GM19468 (cell line): ENCODE data around the gene ADAMTSL3.
"Not testable (repeated sequence)": the region's sequence is repeated elsewhere in the genome, so short reads cannot be mapped to it uniquely, and the experiment has no call there.

ENCODE experiments used
- ATAC-seq: cut with Tn5 transposase; IDR thresholded peaks from one replicate; pipeline ENCODE4 v1.9.1; 2021; ENCODE audit warnings: mild to moderate bottlenecking, moderate library complexity, moderate number of reproducible peaks; ENCODE audit not compliant: unreplicated experiment; ENCODE audit errors: extremely low read depth

Gene ADAMTSL3

DNA sequence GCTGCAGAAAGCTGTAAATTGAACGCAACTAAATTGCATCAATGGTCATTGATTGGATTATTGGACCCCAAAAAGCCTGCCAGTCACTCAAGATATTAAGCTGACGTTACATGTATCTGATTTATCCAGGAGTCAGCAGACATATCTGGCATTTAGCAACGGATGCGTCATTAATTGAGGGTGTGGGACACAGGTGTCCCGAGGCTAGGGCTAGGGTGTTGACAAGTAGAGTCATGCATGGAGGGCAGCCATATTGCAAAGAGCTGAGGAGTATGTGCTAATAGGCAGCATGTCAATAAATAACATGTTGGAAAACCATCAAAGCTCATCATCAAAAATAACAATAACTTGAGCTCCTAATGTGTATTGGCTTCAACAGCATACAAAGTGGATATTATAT is 347.1 kb downstream of the ADAMTSL3 start:
- ATAC-seq, result no peak

GRCh38 chr15:84001655-84002054 is 347.7 kb downstream of the ADAMTSL3 start:
- no peak for ATAC-seq

DNA sequence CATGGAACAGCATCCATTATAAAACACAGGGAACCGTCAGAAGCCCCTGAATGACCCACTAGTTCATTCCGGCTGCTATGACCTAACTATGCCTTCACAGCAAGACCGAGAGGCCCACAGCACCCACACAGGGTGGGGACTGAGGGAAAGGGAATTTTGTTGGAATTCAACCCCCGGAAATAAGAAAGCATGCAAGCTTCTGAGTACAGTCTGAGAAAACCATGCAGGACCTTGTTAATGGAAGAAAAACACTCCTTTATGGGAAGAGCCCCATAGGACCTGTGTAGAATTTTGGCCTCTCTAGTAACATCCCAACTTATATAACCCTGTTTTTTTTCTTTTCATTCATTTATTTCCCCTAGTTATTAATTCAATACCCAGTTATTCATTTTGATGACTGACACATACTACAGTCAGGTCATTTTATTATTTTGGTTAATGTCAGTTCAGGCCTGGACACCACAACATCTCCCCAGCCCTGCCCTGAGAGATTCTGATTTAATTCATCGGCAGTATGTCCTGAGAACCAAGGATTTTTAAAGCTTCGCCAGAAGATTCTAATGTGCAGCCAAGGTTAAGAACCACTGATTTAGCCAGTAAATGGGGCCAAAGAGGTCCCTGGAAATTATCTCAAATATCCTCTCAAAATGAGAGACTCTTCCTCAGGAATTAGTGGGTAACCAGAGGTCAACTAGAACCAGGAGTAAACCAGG is 350.0 kb downstream of the ADAMTSL3 start:
- ATAC-seq, result no peak

DNA sequence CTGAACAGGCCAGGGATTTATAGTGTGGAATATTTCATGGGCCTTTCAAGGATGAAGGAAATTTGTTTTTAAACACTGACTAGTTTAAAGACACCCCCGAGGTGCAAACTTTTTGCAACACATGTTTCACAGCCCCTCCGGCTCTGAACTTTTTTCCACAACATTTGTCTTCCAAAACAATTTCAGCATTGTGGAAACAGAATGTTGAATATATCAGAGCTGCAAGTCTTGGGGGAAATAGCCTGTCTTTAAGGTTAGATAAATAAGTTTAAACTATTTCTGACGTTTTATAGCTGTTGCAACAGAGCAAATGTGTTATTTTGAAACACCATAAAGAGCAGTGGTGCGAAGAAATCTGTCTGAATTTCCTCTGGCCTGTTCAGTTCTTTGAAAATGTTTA is 352.5 kb downstream of the ADAMTSL3 start:
- ATAC-seq, result no peak

- ATAC-seq, result no peak
Observed at GRCh38 chr15:84009616-84010015, 355.7 kb downstream of the ADAMTSL3 start.

DNA sequence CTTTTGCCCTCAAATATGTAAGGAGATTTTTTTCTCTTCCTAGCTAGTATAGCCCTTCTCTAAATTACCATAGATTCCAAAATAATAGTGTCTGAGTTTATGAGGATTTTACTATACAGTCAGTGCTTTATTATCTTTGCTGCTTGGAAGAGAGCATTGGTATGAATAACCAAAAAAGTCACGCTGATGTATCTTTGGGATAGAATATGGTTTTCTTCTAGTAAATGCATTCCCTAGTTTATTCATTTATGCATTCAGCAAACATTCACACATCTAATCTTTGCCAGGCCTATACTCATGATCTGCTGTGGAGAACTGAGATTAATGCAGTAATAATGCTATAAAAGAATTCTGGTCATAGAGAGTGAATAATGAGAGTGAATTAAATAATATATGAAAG is 356.3 kb downstream of the ADAMTSL3 start:
- no peak for ATAC-seq

DNA sequence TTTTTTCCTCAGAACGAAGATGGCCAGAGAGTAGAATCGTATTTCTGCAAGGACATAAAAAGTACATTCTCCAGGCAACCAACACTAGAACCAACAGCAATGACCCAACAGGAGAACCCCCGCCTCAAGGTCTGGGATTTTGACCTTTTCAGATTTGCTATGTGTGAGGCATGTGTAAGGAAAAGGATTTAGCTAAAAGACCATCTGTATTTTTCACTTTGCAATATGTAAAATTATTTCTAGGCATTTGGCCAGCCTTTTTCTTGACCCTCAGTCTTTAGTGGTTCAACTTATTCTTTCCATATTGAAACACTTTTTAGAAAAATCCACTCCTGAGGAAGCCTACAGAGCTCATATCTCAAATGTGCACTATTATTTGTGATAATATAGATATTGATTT is 362.4 kb downstream of the ADAMTSL3 start:
- no peak for ATAC-seq

DNA sequence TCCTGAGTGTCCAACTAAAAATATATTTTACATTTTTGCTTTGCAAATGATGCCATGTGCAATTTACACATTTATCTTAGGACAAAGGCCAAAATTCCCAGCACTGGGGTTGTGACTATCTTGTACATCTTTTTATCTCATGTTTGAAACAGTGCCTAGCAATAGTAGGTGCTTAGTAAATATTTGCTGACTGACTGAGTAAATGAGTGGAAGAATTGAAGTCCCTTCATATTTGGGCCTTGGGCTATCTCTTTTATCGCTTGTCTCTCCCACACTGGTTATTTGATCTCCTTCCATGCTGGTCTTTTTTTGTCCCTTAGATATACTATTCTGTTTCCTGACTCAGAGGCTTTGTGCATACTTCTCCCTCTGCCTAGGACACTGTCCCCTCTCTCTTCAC is 368.6 kb downstream of the ADAMTSL3 start:
- ATAC-seq, result no peak

GRCh38 chr15:84023636-84024035 is 369.7 kb downstream of the ADAMTSL3 start:
- no peak for ATAC-seq

DNA sequence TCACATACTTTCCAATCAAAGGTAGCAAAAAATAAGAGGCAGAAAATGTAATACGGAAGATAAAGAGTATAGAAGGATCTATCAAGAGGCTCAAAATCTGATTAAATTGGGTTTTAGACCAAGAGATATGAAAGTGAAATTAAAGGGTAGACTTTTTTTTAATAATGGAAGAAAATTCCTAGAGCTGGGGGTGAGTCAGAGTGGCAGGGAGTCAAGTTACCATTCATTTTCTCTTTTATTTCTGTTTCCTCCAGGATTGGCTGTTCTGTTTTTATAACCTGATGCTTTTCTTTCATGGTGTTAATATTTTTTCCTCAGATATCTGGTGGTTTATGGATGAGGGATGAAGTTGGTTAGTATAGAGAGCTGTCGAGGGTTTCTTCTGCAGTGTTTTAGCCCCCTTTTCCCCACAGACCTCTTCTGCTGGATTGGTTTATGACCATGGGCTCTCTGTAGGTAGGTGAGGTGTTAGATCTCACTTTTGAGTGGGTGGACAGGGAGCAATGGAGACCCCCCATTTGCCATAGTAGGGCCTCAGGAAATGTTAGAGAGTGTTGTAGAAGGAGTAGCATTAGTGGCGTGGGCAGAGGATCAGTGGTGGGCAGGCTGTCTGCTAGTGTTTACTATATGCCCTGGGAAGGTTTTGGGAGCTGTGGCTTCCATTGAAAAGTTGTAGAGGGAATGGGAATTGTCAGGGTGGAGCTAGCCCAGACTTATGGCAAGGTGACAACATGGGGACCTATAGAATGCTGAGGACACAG is 380.1 kb downstream of the ADAMTSL3 start:
- ATAC-seq, result no peak

GRCh38 chr15:84034578-84035398 is 380.9 kb downstream of the ADAMTSL3 start:
- no peak for ATAC-seq

DNA sequence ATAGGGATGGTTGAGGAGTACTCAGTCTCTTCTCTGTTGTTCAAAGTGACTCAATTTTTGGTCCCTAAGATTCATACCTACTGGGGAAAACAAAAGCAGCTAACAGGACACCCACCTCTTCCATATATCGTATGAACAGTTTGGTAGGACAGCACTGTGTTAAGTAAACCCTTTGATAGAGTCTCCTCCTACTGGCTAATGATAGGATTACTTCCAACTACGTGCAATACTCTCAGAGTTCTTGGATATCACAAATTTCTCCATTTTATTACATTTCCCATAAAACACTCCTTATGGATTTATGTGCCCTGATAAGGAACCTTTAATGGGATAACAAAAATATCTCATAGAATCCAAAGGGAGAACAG is 381.5 kb downstream of the ADAMTSL3 start:
- ATAC-seq, result no peak

- ATAC-seq, result no peak
Observed at GRCh38 chr15:84037301-84037700, 383.4 kb downstream of the ADAMTSL3 start.

GRCh38 chr15:84042434-84043056 is 388.6 kb downstream of the ADAMTSL3 start:
- not testable (repeated sequence) for ATAC-seq

GRCh38 chr15:84046064-84046637 is 392.2 kb downstream of the ADAMTSL3 start:
- no peak for ATAC-seq

DNA sequence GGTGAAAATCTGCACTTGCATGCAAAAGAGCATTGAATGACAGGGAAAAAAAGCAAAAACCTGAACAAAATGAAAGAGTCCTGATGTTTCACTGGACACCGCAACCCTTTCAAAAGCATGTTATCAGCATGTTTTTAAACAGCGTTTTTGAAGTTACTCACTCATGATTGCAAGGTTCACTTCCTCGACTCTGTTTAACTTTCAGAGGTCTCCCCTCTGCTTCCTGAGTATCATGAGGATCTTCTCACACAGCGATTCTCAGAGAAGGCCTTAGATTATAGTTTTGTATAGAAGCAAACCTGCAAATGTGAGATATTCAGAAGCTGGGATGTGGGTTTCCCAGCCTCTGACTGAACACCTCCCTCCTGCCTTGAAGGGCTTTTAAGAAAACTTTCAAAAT is 395.6 kb downstream of the ADAMTSL3 start:
- ATAC-seq, result not testable (repeated sequence)

GRCh38 chr15:84050076-84050475 is 396.2 kb downstream of the ADAMTSL3 start:
- ATAC-seq, result no peak

DNA sequence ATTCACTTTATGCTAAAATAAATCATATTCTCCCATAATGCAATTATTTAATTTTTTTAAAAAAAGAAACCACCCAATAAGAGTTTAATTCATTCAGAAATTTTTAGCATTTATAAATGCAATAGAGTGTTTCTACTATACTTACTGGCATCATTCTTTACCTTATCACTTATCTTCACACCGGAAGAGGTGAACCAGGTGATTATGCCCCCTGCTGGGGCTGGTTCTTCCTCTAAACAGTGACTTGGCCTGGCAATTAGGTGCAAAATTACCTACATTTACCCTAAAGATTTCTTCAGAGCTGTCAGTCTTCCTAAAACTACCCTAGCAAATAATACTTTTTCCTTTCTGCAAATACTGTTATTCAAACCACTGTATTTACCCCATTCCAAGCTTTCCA is 397.2 kb downstream of the ADAMTSL3 start:
- not testable (repeated sequence) for ATAC-seq

DNA sequence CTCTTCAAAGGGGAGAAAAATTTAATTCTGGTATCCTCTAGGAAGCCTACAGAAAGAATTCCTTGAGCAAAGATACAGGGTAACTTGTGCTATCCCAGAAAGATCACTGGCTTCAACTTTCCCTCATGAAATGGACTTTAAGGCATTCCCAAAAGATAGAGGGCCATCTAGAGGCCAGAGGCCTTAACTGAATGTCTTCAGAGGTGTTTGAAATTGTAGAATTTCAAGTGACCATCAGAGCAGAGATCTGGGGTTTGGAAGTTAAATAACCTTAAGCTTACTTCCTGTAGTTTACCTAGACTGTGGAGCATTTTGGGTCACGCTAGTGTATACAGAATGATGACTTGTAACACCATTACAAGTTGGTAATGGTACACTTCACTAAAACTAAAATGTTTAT is 400.6 kb downstream of the ADAMTSL3 start:
- ATAC-seq, result not testable (repeated sequence)

DNA sequence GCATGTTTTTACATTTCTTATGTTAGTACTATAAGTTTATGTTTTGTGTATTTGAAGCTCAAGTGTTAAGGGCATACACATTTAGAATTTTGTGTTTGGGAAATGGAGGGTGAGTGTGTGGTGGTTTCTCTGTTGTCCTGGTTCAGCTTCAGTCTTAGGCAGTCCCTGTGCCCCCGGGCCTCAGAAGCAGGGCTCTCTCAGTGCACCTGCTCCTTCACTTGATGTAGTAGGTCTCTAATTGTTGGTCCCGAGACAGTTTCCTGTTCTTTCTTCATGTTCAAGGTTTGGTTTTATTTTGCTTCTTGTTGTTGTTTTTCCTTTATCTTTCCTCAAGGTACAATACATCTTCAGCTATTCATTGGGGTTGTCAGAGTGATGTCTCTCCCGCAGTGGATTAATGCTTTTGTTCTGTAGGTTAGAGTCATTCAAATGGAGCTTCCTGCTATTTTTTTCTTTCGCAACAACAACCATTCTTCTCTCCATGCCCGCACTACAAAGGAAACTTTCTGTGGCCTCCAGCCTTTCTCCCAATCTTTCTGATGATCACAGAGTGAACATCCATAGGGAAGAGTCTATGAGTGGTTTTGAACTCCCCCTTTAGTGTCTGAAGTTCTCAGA is 403.9 kb downstream of the ADAMTSL3 start:
- no peak for ATAC-seq
